HepG2 (cell line): ENCODE measurements around the gene KXD1. TPM values are rescaled to one million over a fixed set of nuclear protein-coding genes. Genes with fewer than 3 reads are reported as not detected.
A peak's percentile ranks its signal among the peaks of the same experiment; 100 is the strongest.

Source experiments
- BRCA1 ChIP-seq: sonication (generic); formaldehyde crosslinking; IDR thresholded peaks from 2 replicates; pipeline ENCODE4 v1.4.0; 2020; ENCODE audit warnings: missing genetic modification reagents
- NFIB ChIP-seq: sonication (generic); formaldehyde crosslinking; IDR thresholded peaks from 2 replicates; pipeline ENCODE4 v1.9.0; 2021; ENCODE audit warnings: missing genetic modification reagents, mild to moderate bottlenecking, borderline replicate concordance
- NR2C2 ChIP-seq: sonication (generic); formaldehyde crosslinking; IDR thresholded peaks from 2 replicates; pipeline ENCODE4 v1.4.0; 2020; ENCODE audit warnings: missing genetic modification reagents, mild to moderate bottlenecking, moderate library complexity, borderline replicate concordance
- NR2F6 ChIP-seq, 2 experiments: IDR thresholded peaks; 2 replicates each; pipeline ENCODE4 v1.6.1; 2016; ENCODE audit warnings: antibody characterized with exemption in 1 of 2, mild to moderate bottlenecking in 1 of 2
- PHF20 ChIP-seq: sonication (generic); formaldehyde crosslinking; IDR thresholded peaks from 2 replicates; pipeline ENCODE4 v1.5.0; 2020; ENCODE audit warnings: mild to moderate bottlenecking, missing genetic modification reagents
- PHF8 ChIP-seq: sonication (generic); formaldehyde crosslinking; IDR thresholded peaks from 2 replicates; pipeline ENCODE4 v1.5.0; 2020; ENCODE audit warnings: missing genetic modification reagents
- PRPF4 ChIP-seq: fragments of 200-400 bp; formaldehyde crosslinking; IDR thresholded peaks from 2 replicates; pipeline ENCODE4 v1.6.1; 2016; ENCODE audit warnings: low read length, low read depth; ENCODE audit not compliant: poor library complexity, severe bottlenecking
- RCOR2 ChIP-seq: IDR thresholded peaks from 2 replicates; pipeline ENCODE4 v1.6.1; 2016; ENCODE audit warnings: missing biosample characterization, missing genetic modification reagents
- ZNF225 ChIP-seq: sonication (generic); formaldehyde crosslinking; IDR thresholded peaks from 2 replicates; pipeline ENCODE4 v1.4.0; 2020; ENCODE audit warnings: mild to moderate bottlenecking, missing genetic modification reagents
- ZNF232 ChIP-seq: sonication (generic); formaldehyde crosslinking; IDR thresholded peaks from 2 replicates; pipeline ENCODE4 v1.4.0; 2020; ENCODE audit warnings: missing genetic modification reagents, borderline replicate concordance
- ZNF263 ChIP-seq: sonication (generic); formaldehyde crosslinking; IDR thresholded peaks from 2 replicates; pipeline ENCODE4 v1.4.0; 2020; ENCODE audit warnings: missing genetic modification reagents
- ZNF367 ChIP-seq: sonication (generic); formaldehyde crosslinking; IDR thresholded peaks from 2 replicates; pipeline ENCODE4 v1.4.0; 2020; ENCODE audit warnings: missing genetic modification reagents, borderline replicate concordance
- ZNF430 ChIP-seq: sonication (generic); formaldehyde crosslinking; IDR thresholded peaks from 2 replicates; pipeline ENCODE4 v1.9.0; 2021; ENCODE audit warnings: mild to moderate bottlenecking, missing genetic modification reagents
- polyA plus RNA-seq, 8 experiments: library from polyadenylated mRNA; depleted of rRNA in 3 of 8; stranded (reverse) in 7 of 8; unstranded in 1 of 8; fragments of >200 nt; fragmentation: Illumina TruSeq in 4 of 8; extraction: Trizol in 4 of 8; gene quantifications; 2 replicates each; pipeline versions ENCODE4 v1.2.1 to v1.2.3, GENCODE V29; 2011 to 2016; ENCODE audit warnings: low read depth in 4 of 8, missing spikeins in 1 of 8, mixed read lengths in 1 of 8; ENCODE audit not compliant: insufficient read depth in 1 of 8
- total RNA-seq, 5 experiments: library from RNA; depleted of rRNA; stranded (reverse); fragments of >200 nt; fragmentation: Illumina TruSeq; extraction: Trizol; gene quantifications; 2 replicates each; pipeline ENCODE4 v1.2.3, GENCODE V29; 2016; ENCODE audit warnings: low read depth in 1 of 5
- TF ChIP-seq, protein P1 (sequence below): sonication (generic); formaldehyde crosslinking; IDR thresholded peaks from 2 replicates; pipeline ENCODE4 v1.5.0; 2020; ENCODE audit warnings: mild to moderate bottlenecking, missing genetic modification reagents, moderate library complexity
- TF ChIP-seq, protein P2 (sequence below), 2 experiments: sonication (generic) in 1 of 2; formaldehyde crosslinking in 1 of 2; IDR thresholded peaks; 2 replicates each; pipeline versions ENCODE4 v1.4.0 to v1.6.1; 2018 to 2020; ENCODE audit warnings: missing genetic modification reagents in 2 of 2, borderline replicate concordance in 1 of 2, low read depth in 1 of 2, mild to moderate bottlenecking in 1 of 2, missing biosample characterization in 1 of 2
- TF ChIP-seq, protein P3 (sequence below): IDR thresholded peaks from 2 replicates; pipeline ENCODE4 v1.6.1; 2018; ENCODE audit warnings: missing genetic modification reagents
- TF ChIP-seq, protein P4 (sequence below): sonication (generic); formaldehyde crosslinking; IDR thresholded peaks from 2 replicates; pipeline ENCODE4 v1.9.0; 2021; ENCODE audit warnings: missing genetic modification reagents, borderline replicate concordance
- TF ChIP-seq, protein P5 (sequence below): sonication (generic); formaldehyde crosslinking; IDR thresholded peaks from 2 replicates; pipeline ENCODE4 v1.8.1; 2022; ENCODE audit warnings: low read depth, mild to moderate bottlenecking, missing genetic modification reagents

KXD1 gene
- total and polyA plus RNA-seq, 2 of the 13 experiments (the other 11 are each of a cell fraction or from before 2014, with no cell fraction given): 44.6 to 143 TPM

DNA sequence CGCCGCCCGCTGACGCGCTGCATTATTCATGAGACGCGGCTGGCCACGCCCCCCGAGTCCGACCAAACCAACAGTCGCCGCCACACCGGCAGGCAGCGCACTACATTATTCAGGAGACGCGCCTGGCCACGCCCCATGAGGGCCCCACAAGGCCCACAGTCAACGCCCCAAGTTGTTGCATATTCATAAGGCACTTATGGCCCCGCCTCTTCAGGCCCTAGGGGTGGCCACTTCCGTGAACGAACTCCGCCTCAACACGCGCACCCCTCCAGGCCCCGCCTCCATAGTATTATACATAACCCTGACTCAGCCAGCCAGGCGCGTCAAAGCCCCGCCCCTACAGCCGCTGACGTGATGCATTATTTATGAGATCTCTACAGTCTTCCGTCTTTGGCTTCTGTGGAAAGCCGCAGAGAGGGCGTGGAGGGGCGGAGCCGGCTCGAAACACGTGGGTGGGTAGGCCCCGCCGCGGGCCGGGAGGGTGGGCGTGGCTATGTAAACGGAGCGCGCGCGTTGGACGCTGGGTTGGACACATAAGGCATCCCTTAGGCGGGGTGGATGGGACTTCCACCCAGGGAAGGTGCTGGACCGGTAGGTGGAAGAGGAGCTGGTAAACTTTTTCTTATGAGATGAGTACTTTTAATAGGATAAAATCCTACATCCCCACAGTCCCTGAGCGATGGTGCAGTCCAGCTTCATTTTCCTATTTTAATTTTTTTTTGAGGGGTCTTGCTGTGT is 35.4 kb upstream of the KXD1 start (continued):
- TF ChIP-seq NR2F6 (IDR thresholded peaks at IDR 0.05) (no peak), NR2F6 (CRISPR knock-in tag; IDR thresholded peaks at IDR 0.05) (no peak), PHF20 (CRISPR knock-in tag) (no peak), NR2C2 (CRISPR knock-in tag) (no peak), ZNF225 (no peak), ZNF367 (CRISPR knock-in tag) (no peak), RCOR2 (CRISPR knock-in tag) (0 out of 2 replicates have a peak, but pooled peaks have one; percentile 35), ZNF430 (CRISPR knock-in tag) (no peak), PHF8 (CRISPR knock-in tag) (no peak), BRCA1 (0 out of 2 replicates have a peak, but pooled peaks have one; percentile 16), NFIB (CRISPR knock-in tag) (no peak), PRPF4 (no peak), ZNF263 (CRISPR knock-in tag) (no peak), ZNF232 (CRISPR knock-in tag) (no peak)
- TF ChIP-seq, protein P1, sequence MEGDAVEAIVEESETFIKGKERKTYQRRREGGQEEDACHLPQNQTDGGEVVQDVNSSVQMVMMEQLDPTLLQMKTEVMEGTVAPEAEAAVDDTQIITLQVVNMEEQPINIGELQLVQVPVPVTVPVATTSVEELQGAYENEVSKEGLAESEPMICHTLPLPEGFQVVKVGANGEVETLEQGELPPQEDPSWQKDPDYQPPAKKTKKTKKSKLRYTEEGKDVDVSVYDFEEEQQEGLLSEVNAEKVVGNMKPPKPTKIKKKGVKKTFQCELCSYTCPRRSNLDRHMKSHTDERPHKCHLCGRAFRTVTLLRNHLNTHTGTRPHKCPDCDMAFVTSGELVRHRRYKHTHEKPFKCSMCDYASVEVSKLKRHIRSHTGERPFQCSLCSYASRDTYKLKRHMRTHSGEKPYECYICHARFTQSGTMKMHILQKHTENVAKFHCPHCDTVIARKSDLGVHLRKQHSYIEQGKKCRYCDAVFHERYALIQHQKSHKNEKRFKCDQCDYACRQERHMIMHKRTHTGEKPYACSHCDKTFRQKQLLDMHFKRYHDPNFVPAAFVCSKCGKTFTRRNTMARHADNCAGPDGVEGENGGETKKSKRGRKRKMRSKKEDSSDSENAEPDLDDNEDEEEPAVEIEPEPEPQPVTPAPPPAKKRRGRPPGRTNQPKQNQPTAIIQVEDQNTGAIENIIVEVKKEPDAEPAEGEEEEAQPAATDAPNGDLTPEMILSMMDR: 0 out of 2 replicates have a peak, but pooled peaks have one; percentile 18
- TF ChIP-seq, protein P2, sequence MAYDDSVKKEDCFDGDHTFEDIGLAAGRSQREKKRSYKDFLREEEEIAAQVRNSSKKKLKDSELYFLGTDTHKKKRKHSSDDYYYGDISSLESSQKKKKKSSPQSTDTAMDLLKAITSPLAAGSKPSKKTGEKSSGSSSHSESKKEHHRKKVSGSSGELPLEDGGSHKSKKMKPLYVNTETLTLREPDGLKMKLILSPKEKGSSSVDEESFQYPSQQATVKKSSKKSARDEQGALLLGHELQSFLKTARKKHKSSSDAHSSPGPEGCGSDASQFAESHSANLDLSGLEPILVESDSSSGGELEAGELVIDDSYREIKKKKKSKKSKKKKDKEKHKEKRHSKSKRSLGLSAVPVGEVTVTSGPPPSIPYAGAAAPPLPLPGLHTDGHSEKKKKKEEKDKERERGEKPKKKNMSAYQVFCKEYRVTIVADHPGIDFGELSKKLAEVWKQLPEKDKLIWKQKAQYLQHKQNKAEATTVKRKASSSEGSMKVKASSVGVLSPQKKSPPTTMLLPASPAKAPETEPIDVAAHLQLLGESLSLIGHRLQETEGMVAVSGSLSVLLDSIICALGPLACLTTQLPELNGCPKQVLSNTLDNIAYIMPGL (CRISPR knock-in tag; IDR thresholded peaks at IDR 0.05; ENCODE audit: borderline replicate concordance in 1 of 2, low read depth in 1 of 2): 0 out of 4 replicates have a peak, but pooled peaks of 1 of the 2 experiments have one; percentile 0
- TF ChIP-seq, protein P3, sequence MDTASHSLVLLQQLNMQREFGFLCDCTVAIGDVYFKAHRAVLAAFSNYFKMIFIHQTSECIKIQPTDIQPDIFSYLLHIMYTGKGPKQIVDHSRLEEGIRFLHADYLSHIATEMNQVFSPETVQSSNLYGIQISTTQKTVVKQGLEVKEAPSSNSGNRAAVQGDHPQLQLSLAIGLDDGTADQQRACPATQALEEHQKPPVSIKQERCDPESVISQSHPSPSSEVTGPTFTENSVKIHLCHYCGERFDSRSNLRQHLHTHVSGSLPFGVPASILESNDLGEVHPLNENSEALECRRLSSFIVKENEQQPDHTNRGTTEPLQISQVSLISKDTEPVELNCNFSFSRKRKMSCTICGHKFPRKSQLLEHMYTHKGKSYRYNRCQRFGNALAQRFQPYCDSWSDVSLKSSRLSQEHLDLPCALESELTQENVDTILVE (CRISPR knock-in tag): no peak
- TF ChIP-seq, protein P4, sequence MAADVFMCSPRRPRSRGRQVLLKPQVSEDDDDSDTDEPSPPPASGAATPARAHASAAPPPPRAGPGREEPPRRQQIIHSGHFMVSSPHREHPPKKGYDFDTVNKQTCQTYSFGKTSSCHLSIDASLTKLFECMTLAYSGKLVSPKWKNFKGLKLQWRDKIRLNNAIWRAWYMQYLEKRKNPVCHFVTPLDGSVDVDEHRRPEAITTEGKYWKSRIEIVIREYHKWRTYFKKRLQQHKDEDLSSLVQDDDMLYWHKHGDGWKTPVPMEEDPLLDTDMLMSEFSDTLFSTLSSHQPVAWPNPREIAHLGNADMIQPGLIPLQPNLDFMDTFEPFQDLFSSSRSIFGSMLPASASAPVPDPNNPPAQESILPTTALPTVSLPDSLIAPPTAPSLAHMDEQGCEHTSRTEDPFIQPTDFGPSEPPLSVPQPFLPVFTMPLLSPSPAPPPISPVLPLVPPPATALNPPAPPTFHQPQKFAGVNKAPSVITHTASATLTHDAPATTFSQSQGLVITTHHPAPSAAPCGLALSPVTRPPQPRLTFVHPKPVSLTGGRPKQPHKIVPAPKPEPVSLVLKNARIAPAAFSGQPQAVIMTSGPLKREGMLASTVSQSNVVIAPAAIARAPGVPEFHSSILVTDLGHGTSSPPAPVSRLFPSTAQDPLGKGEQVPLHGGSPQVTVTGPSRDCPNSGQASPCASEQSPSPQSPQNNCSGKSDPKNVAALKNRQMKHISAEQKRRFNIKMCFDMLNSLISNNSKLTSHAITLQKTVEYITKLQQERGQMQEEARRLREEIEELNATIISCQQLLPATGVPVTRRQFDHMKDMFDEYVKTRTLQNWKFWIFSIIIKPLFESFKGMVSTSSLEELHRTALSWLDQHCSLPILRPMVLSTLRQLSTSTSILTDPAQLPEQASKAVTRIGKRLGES: no peak
- TF ChIP-seq, protein P5, sequence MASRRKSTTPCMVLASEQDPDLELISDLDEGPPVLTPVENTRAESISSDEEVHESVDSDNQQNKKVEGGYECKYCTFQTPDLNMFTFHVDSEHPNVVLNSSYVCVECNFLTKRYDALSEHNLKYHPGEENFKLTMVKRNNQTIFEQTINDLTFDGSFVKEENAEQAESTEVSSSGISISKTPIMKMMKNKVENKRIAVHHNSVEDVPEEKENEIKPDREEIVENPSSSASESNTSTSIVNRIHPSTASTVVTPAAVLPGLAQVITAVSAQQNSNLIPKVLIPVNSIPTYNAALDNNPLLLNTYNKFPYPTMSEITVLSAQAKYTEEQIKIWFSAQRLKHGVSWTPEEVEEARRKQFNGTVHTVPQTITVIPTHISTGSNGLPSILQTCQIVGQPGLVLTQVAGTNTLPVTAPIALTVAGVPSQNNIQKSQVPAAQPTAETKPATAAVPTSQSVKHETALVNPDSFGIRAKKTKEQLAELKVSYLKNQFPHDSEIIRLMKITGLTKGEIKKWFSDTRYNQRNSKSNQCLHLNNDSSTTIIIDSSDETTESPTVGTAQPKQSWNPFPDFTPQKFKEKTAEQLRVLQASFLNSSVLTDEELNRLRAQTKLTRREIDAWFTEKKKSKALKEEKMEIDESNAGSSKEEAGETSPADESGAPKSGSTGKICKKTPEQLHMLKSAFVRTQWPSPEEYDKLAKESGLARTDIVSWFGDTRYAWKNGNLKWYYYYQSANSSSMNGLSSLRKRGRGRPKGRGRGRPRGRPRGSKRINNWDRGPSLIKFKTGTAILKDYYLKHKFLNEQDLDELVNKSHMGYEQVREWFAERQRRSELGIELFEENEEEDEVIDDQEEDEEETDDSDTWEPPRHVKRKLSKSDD: no peak
